Neural cell (in vitro differentiated cells): ENCODE measurements around the gene GMDS. TPM values are rescaled to one million over a fixed set of nuclear protein-coding genes. Genes with fewer than 3 reads are reported as not detected.

Experiments used
- H2AFZ ChIP-seq: fragments of 200-600, 300-800 bp; sonication (generic), shearing (Covaris generic); 2 replicates; pipeline ENCODE4 v1.6.0; 2014; ENCODE audit warnings: low read depth, mild to moderate bottlenecking, antibody characterized with exemption, low read length, moderate library complexity
- H3F3A ChIP-seq: fragments of 200-600 bp; shearing (Covaris generic); 2 replicates; pipeline ENCODE4 v1.6.1; 2016; ENCODE audit warnings: mild to moderate bottlenecking, moderate library complexity, mixed read lengths, antibody characterized with exemption, low read length; ENCODE audit not compliant: insufficient read depth, poor library complexity, severe bottlenecking
- H3K27ac ChIP-seq: fragments of 200-600, 300-800 bp; sonication (generic), shearing (Covaris generic); 2 replicates; pipeline ENCODE4 v1.5.1; 2014; ENCODE audit warnings: mild to moderate bottlenecking, low read length, moderate library complexity
- H3K27me3 ChIP-seq: fragments of 300-800, 200-600 bp; sonication (generic), shearing (Covaris generic); 2 replicates; pipeline ENCODE4 v1.6.0; 2014; ENCODE audit warnings: mild to moderate bottlenecking, low read depth, low read length, moderate library complexity; ENCODE audit not compliant: insufficient read depth
- H3K36me3 ChIP-seq: fragments of 300-800, 200-600 bp; sonication (generic), shearing (Covaris generic); 2 replicates; pipeline ENCODE4 v1.5.1; 2014; ENCODE audit warnings: mild to moderate bottlenecking, antibody characterized with exemption, low read length, moderate library complexity; ENCODE audit not compliant: insufficient read depth
- H3K4me2 ChIP-seq: fragments of 300-800, 200-600 bp; sonication (generic), shearing (Covaris generic); 2 replicates; pipeline ENCODE4 v1.6.0; 2014; ENCODE audit warnings: mild to moderate bottlenecking, low read length
- H3K4me3 ChIP-seq: fragments of 300-800, 200-600 bp; sonication (generic), shearing (Covaris generic); 2 replicates; pipeline ENCODE4 v1.5.1; 2014; ENCODE audit warnings: mild to moderate bottlenecking, low read length, moderate library complexity
- H3K79me2 ChIP-seq: fragments of 200-600 bp; shearing (Covaris generic); replicated peaks from 2 replicates; pipeline ENCODE4 v1.6.0; 2014; ENCODE audit warnings: mild to moderate bottlenecking, low read length, moderate library complexity; ENCODE audit not compliant: insufficient read depth
- H3K9ac ChIP-seq: fragments of 300-800, 200-600 bp; sonication (generic), shearing (Covaris generic); 2 replicates; pipeline ENCODE4 v1.6.1; 2016; ENCODE audit warnings: mild to moderate bottlenecking, low read length, mixed read lengths
- H3K9me2 ChIP-seq: fragments of 200-600 bp; shearing (Covaris generic); 2 replicates; pipeline ENCODE4 v1.6.1; 2016; ENCODE audit warnings: mild to moderate bottlenecking, low read length, mixed read lengths; ENCODE audit not compliant: insufficient read depth
- H3K9me3 ChIP-seq: fragments of 200-600, 300-800 bp; sonication (generic), shearing (Covaris generic); 2 replicates; pipeline ENCODE4 v1.6.1; 2016; ENCODE audit warnings: mild to moderate bottlenecking, mixed run types, low read length, moderate library complexity, mixed read lengths
- H4K20me1 ChIP-seq: fragments of 200-600 bp; shearing (Covaris generic); 2 replicates; pipeline ENCODE4 v1.6.1; 2016; ENCODE audit warnings: mild to moderate bottlenecking, mixed run types; ENCODE audit not compliant: insufficient read depth
- EP300 ChIP-seq: fragments of 450-650 bp; conservative IDR thresholded peaks from 2 replicates; pipeline ENCODE4 v1.6.1; 2014; ENCODE audit warnings: antibody characterized with exemption, mild to moderate bottlenecking, moderate library complexity; ENCODE audit not compliant: poor library complexity, severe bottlenecking
- EZH2 ChIP-seq: fragments of 200-600, 300-800 bp; shearing (Covaris generic), sonication (generic); IDR thresholded peaks from 2 replicates; pipeline ENCODE4 v1.6.1; 2014; ENCODE audit warnings: antibody characterized with exemption, low read length, borderline replicate concordance, mild to moderate bottlenecking; ENCODE audit not compliant: insufficient read depth, poor library complexity, severe bottlenecking
- MXI1 ChIP-seq: fragments of 450-650 bp; conservative IDR thresholded peaks from 2 replicates; pipeline ENCODE4 v1.6.1; 2014; ENCODE audit warnings: antibody characterized with exemption, mild to moderate bottlenecking; ENCODE audit not compliant: poor library complexity, severe bottlenecking
- POLR2AphosphoS5 ChIP-seq: IDR thresholded peaks from 2 replicates; pipeline ENCODE4 v1.6.1; 2012
- RAD21 ChIP-seq: fragments of 450-650 bp; conservative IDR thresholded peaks from 2 replicates; pipeline ENCODE4 v1.6.1; 2014; ENCODE audit warnings: antibody characterized with exemption, mild to moderate bottlenecking, moderate library complexity
- SMC3 ChIP-seq: fragments of 450-650 bp; conservative IDR thresholded peaks from 2 replicates; pipeline ENCODE4 v1.6.1; 2014; ENCODE audit warnings: antibody characterized with exemption, mild to moderate bottlenecking, moderate library complexity; ENCODE audit not compliant: poor library complexity
- TAF1 ChIP-seq: IDR thresholded peaks from 2 replicates; pipeline ENCODE4 v1.6.1; 2012; ENCODE audit warnings: low read depth
- polyA plus RNA-seq: library from polyadenylated mRNA; depleted of rRNA; stranded (reverse); fragments of >200 nt; gene quantifications from 2 replicates; pipeline ENCODE4 v1.2.3, GENCODE V29; 2014
- TF ChIP-seq, protein P1 (sequence below): fragments of 450-650 bp; IDR thresholded peaks from 2 replicates; pipeline ENCODE4 v1.5.1; 2014; ENCODE audit warnings: antibody characterized with exemption, mild to moderate bottlenecking, moderate library complexity; ENCODE audit not compliant: poor library complexity, severe bottlenecking
- TF ChIP-seq, protein P2 (sequence below): IDR thresholded peaks from 2 replicates; pipeline ENCODE4 v1.6.1; 2012; ENCODE audit warnings: borderline replicate concordance

The GMDS gene
- polyA plus RNA-seq, 1 donor from 2014 or later = 11.4 TPM

DNA sequence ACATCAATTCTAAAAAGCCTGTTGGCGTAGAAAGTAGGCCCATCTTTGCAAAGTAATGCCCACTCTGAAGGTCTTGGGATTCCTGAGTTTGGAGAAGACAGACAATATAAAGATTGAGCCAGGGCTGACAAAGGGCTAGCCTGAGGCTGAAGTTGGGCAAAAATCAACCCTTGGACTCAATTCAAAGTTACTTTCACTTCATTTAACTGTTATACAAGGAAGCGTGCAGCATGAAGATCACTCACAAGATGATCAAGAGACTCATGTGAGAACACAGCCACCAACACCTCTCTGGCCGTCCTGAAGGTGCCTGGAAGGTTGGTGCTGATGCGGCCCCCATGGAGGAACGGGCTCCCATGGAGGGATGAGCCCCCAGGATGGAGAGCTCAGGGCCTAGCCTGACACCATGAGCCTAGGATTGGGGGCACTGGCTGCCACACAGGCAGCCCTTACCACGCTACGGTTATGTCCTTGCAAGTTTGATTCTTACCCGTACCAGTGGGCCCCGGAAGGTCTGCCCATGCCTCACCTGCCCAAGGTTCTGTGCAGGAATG is 609.1 kb downstream of the GMDS start:
- TF ChIP-seq EP300 (no peak), RAD21 (no peak), POLR2AphosphoS5 (no peak), TAF1 (no peak), MXI1 (no peak), SMC3 (no peak), EZH2 (no peak)
- TF ChIP-seq, protein P1, sequence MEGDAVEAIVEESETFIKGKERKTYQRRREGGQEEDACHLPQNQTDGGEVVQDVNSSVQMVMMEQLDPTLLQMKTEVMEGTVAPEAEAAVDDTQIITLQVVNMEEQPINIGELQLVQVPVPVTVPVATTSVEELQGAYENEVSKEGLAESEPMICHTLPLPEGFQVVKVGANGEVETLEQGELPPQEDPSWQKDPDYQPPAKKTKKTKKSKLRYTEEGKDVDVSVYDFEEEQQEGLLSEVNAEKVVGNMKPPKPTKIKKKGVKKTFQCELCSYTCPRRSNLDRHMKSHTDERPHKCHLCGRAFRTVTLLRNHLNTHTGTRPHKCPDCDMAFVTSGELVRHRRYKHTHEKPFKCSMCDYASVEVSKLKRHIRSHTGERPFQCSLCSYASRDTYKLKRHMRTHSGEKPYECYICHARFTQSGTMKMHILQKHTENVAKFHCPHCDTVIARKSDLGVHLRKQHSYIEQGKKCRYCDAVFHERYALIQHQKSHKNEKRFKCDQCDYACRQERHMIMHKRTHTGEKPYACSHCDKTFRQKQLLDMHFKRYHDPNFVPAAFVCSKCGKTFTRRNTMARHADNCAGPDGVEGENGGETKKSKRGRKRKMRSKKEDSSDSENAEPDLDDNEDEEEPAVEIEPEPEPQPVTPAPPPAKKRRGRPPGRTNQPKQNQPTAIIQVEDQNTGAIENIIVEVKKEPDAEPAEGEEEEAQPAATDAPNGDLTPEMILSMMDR = no peak
- TF ChIP-seq, protein P2, sequence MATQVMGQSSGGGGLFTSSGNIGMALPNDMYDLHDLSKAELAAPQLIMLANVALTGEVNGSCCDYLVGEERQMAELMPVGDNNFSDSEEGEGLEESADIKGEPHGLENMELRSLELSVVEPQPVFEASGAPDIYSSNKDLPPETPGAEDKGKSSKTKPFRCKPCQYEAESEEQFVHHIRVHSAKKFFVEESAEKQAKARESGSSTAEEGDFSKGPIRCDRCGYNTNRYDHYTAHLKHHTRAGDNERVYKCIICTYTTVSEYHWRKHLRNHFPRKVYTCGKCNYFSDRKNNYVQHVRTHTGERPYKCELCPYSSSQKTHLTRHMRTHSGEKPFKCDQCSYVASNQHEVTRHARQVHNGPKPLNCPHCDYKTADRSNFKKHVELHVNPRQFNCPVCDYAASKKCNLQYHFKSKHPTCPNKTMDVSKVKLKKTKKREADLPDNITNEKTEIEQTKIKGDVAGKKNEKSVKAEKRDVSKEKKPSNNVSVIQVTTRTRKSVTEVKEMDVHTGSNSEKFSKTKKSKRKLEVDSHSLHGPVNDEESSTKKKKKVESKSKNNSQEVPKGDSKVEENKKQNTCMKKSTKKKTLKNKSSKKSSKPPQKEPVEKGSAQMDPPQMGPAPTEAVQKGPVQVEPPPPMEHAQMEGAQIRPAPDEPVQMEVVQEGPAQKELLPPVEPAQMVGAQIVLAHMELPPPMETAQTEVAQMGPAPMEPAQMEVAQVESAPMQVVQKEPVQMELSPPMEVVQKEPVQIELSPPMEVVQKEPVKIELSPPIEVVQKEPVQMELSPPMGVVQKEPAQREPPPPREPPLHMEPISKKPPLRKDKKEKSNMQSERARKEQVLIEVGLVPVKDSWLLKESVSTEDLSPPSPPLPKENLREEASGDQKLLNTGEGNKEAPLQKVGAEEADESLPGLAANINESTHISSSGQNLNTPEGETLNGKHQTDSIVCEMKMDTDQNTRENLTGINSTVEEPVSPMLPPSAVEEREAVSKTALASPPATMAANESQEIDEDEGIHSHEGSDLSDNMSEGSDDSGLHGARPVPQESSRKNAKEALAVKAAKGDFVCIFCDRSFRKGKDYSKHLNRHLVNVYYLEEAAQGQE = no peak
- Histone ChIP-seq H4K20me1 (no peaks in the 10 kb centered on the region), H3K36me3 (no peaks in the 10 kb centered on the region), H3K27ac (no peak overlapping the region), H3K9ac (no peak overlapping the region), H3K9me3 (no peaks in the 10 kb centered on the region), H3K9me2 (no peaks in the 10 kb centered on the region), H3K79me2 (no peaks in the 10 kb centered on the region), H3K27me3 (no peaks in the 10 kb centered on the region), H3K4me2 (no peak overlapping the region), H3F3A (no peaks in the 10 kb centered on the region), H2AFZ (no peak overlapping the region), H3K4me3 (no peak overlapping the region)

DNA sequence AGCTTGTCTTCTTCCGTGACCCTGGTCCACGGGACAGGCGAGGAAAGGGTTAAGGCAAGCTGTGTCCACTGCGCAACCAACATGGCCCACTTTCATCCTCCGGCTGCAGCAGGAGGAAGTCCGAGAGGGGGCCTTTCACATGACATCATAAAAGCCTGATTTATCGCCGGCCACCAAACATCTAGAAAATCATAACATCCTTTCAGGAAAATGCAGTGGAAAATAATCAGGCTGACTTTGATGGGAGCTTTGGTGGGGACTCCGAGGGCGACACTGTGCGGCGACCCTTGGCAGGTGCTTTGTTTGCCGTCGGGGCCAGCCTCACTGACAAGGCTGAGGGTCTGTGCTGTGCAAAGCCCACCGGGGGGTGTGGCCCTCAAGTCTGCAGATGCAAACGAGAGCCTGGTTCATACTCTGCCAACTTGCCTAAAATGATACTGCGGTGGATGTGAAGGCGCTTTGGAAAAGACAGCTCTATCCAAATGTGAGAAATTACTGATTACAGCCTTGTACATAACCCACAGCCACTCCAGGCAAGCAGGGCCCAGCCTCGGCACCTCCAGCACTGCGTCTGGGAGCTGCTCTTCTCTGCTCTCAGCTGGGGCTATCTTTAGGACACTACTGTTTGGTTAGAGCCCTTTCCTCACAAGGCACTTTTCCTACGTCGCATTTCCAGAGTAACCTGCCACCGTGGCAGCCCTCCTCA is 609.9 kb downstream of the GMDS start:
- no peak overlapping the region for H3K4me2 ChIP-seq
- no peak overlapping the region for H3K4me3 ChIP-seq
- TF ChIP-seq, protein P2 = no peak
- TF ChIP-seq POLR2AphosphoS5 (no peak), EP300 (no peak), EZH2 (no peak), RAD21 (no peak), MXI1 (no peak), TAF1 (no peak), SMC3 (no peak)
- TF ChIP-seq, protein P1 = no peak
- no peaks in the 10 kb centered on the region for H3K36me3 ChIP-seq
- H3F3A ChIP-seq = no peaks in the 10 kb centered on the region
- no peak overlapping the region for H3K9ac ChIP-seq
- no peaks in the 10 kb centered on the region for H3K9me2 ChIP-seq
- no peaks in the 10 kb centered on the region for H3K9me3 ChIP-seq
- H3K27ac ChIP-seq = no peak overlapping the region
- no peak overlapping the region for H2AFZ ChIP-seq
- no peaks in the 10 kb centered on the region for H3K27me3 ChIP-seq
- H3K79me2 ChIP-seq = no peaks in the 10 kb centered on the region
- no peaks in the 10 kb centered on the region for H4K20me1 ChIP-seq
